Mesenchymal stem cell (in vitro differentiated cells and primary cell): ENCODE measurements around the gene EYA4.

Experiments used
- DNase-seq: peaks from one replicate; pipeline ENCODE4 v3.0.0-alpha.2; 2013
- H2AFZ ChIP-seq: one replicate; pipeline ENCODE4 v1.6.1; 2013; ENCODE audit warnings: low read depth, mild to moderate bottlenecking, control low read depth, inconsistent platforms, low read length, moderate library complexity
- H2AK5ac ChIP-seq: 2 replicates; pipeline ENCODE4 v1.6.1; 2013; ENCODE audit warnings: low read length, moderate library complexity, mild to moderate bottlenecking, inconsistent platforms; ENCODE audit not compliant: severe bottlenecking
- H2BK120ac ChIP-seq: one replicate; pipeline ENCODE4 v1.6.1; 2013; ENCODE audit warnings: low read depth, mild to moderate bottlenecking, inconsistent platforms, low read length, moderate library complexity
- H2BK12ac ChIP-seq, 2 experiments: one replicate each; pipeline ENCODE4 v1.6.1; 2013; ENCODE audit warnings: inconsistent platforms in 2 of 2, low read length in 2 of 2, mild to moderate bottlenecking in 2 of 2, moderate library complexity in 2 of 2, control low read depth in 1 of 2
- H2BK15ac ChIP-seq: one replicate; pipeline ENCODE4 v1.6.1; 2013; ENCODE audit warnings: mild to moderate bottlenecking, low read depth, inconsistent platforms; ENCODE audit not compliant: poor library complexity, severe bottlenecking
- H2BK5ac ChIP-seq: 2 replicates; pipeline ENCODE4 v1.6.1; 2013; ENCODE audit warnings: low read depth, mild to moderate bottlenecking, low read length, control low read depth, inconsistent platforms; ENCODE audit not compliant: poor library complexity, severe bottlenecking
- H3K14ac ChIP-seq, 2 experiments: one replicate each; pipeline ENCODE4 v1.6.1; 2013; ENCODE audit warnings: inconsistent platforms in 2 of 2, low read length in 2 of 2, control low read depth in 1 of 2, mild to moderate bottlenecking in 1 of 2, moderate library complexity in 1 of 2
- H3K18ac ChIP-seq, 2 experiments: one replicate each; pipeline ENCODE4 v1.6.1; 2013; ENCODE audit warnings: inconsistent platforms in 2 of 2, low read length in 2 of 2, control low read depth in 1 of 2, low read depth in 1 of 2, mild to moderate bottlenecking in 1 of 2
- H3K23ac ChIP-seq, 2 experiments: one replicate each; pipeline ENCODE4 v1.6.1; 2013; ENCODE audit warnings: inconsistent platforms in 2 of 2, low read length in 2 of 2, mild to moderate bottlenecking in 2 of 2, moderate library complexity in 2 of 2, control low read depth in 1 of 2
- H3K27ac ChIP-seq: 2 replicates; pipeline ENCODE4 v1.5.1; 2013; ENCODE audit warnings: mild to moderate bottlenecking, moderate library complexity, low read length, control low read depth, inconsistent platforms; ENCODE audit not compliant: poor library complexity, severe bottlenecking
- H3K27me3 ChIP-seq, 2 experiments: 2 replicates each; pipeline versions ENCODE4 v1.6.1 to v1.7.0; 2013; ENCODE audit warnings: low read length in 2 of 2, mild to moderate bottlenecking in 2 of 2, moderate library complexity in 2 of 2, control low read depth in 1 of 2, inconsistent platforms in 1 of 2; ENCODE audit not compliant: control insufficient read depth in 1 of 2, insufficient read depth in 1 of 2
- H3K36me3 ChIP-seq, 2 experiments: 2 replicates each; pipeline versions ENCODE4 v1.6.1 to v1.7.0; 2013; ENCODE audit warnings: low read length in 2 of 2, control low read depth in 1 of 2, inconsistent platforms in 1 of 2, low read depth in 1 of 2, mild to moderate bottlenecking in 1 of 2; ENCODE audit not compliant: insufficient read depth in 2 of 2, control insufficient read depth in 1 of 2
- H3K4ac ChIP-seq, 2 experiments: one replicate each; pipeline ENCODE4 v1.6.1; 2013; ENCODE audit warnings: inconsistent platforms in 2 of 2, low read length in 2 of 2, mild to moderate bottlenecking in 2 of 2, moderate library complexity in 2 of 2, control low read depth in 1 of 2, low read depth in 1 of 2
- H3K4me1 ChIP-seq: 2 replicates; pipeline ENCODE4 v1.6.1; 2013; ENCODE audit warnings: low read depth, low read length, control low read depth; ENCODE audit not compliant: control insufficient read depth, insufficient read depth
- H3K4me2 ChIP-seq: 2 replicates; pipeline ENCODE4 v1.6.1; 2013; ENCODE audit warnings: low read length, mild to moderate bottlenecking, inconsistent platforms; ENCODE audit not compliant: poor library complexity, severe bottlenecking
- H3K4me3 ChIP-seq, 2 experiments: 2 replicates each; pipeline versions ENCODE4 v1.5.1 to v1.7.0; 2013; ENCODE audit warnings: low read length in 2 of 2, mild to moderate bottlenecking in 2 of 2, control low read depth in 1 of 2, low read depth in 1 of 2; ENCODE audit not compliant: insufficient read depth in 1 of 2
- H3K79me1 ChIP-seq: replicated peaks from 2 replicates; pipeline ENCODE4 v1.6.1; 2013; ENCODE audit warnings: mild to moderate bottlenecking, control low read depth, low read length, inconsistent platforms; ENCODE audit not compliant: poor library complexity, severe bottlenecking
- H3K9ac ChIP-seq: 2 replicates; pipeline ENCODE4 v1.7.0; 2013; ENCODE audit warnings: mild to moderate bottlenecking, low read length, moderate library complexity
- H3K9me3 ChIP-seq: 2 replicates; pipeline ENCODE4 v1.7.0; 2013; ENCODE audit warnings: mild to moderate bottlenecking, low read length; ENCODE audit not compliant: control insufficient read depth
- H4K8ac ChIP-seq: one replicate; pipeline ENCODE4 v1.6.1; 2013; ENCODE audit warnings: inconsistent platforms, mild to moderate bottlenecking, low read length, moderate library complexity
- H4K91ac ChIP-seq: one replicate; pipeline ENCODE4 v1.6.1; 2013; ENCODE audit warnings: mild to moderate bottlenecking, low read length, inconsistent platforms
- WGBS: methylation state at CpG from one replicate; pipeline ENCODE4 v1.1.7; 2013; ENCODE audit warnings: mixed read lengths; 5-methylcytosine and 5-hydroxymethylcytosine counted together

The EYA4 gene

DNA sequence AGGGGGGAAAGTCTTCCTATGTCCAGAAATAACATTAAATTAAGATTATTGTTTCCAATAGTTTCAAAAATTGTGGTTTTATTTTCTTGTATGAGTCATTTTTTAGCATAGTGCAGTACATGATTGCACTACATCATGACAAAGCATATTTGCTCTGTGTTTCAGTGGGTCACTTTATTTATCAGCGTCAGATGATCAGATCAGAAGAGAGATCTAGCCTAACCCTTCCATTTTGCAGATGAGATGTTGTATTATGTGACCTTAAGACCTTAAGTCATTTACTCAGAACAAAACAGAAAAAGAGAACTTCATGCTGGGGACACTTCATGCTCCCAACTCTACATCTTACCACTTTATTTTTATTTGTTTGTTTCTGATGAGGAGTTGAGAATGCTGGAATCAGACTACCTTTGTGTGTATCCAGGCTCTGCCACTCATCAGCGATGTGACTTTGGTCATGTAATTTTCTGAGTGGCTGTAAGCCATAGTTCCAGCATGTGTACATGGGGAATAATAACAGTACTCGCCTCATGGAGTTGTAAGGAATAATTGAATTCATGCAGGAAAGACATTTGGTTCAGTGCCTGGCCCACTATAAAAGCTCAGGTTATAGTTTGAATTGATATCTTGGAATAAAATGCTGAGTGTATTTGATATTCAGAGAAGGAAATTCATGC lies 13.5 kb downstream of the EYA4 start:
- no peak overlapping the region for H3K14ac ChIP-seq
- H2AFZ ChIP-seq, result no peak overlapping the region
- 87% methylated on average over 2 of the region's 3 CpGs for WGBS
- no peaks in the 10 kb centered on the region for H3K9me3 ChIP-seq
- H2BK5ac ChIP-seq, result no peak overlapping the region
- no peak overlapping the region for H3K4me2 ChIP-seq
- no peaks in the 10 kb centered on the region for H3K4me1 ChIP-seq
- H3K27ac ChIP-seq, result no peak overlapping the region
- H3K18ac ChIP-seq, result no peak overlapping the region
- DNase-seq, result peak; percentile 31
- no peak overlapping the region for H3K4me3 ChIP-seq
- no peak overlapping the region for H2BK120ac ChIP-seq
- H3K4ac ChIP-seq, result no peak overlapping the region
- H3K36me3 ChIP-seq, result no peaks in the 10 kb centered on the region
- H3K79me1 ChIP-seq, result no peaks in the 10 kb centered on the region
- H4K8ac ChIP-seq, result no peak overlapping the region
- no peak overlapping the region for H2AK5ac ChIP-seq
- peak overlapping the region; percentile 77 for H3K9ac ChIP-seq
- H3K27me3 ChIP-seq, result peaks cover 0 to 6% of the 10 kb centered on the region in 2 experiments
- H2BK12ac ChIP-seq, result no peak overlapping the region
- H3K23ac ChIP-seq, result no peak overlapping the region
- no peak overlapping the region for H2BK15ac ChIP-seq
- H4K91ac ChIP-seq, result no peak overlapping the region

- H3K27me3 ChIP-seq, result peaks cover 4 to 5% of the 10 kb centered on the region in 2 experiments
- no peak overlapping the region for H4K8ac ChIP-seq
- H3K79me1 ChIP-seq, result no peaks in the 10 kb centered on the region
- no peak overlapping the region for H2AK5ac ChIP-seq
- DNase-seq, result no peak
- no peak overlapping the region for H2BK5ac ChIP-seq
- no peak overlapping the region for H3K18ac ChIP-seq
- no peak overlapping the region for H4K91ac ChIP-seq
- no peaks in the 10 kb centered on the region for H3K4me1 ChIP-seq
- no peaks in the 10 kb centered on the region for H3K36me3 ChIP-seq
- H2BK12ac ChIP-seq, result no peak overlapping the region
- no peak overlapping the region for H3K4ac ChIP-seq
- H2BK120ac ChIP-seq, result no peak overlapping the region
- H3K4me3 ChIP-seq, result no peak overlapping the region
- no peak overlapping the region for H3K23ac ChIP-seq
- 17% methylated on average over 2 of the region's 5 CpGs for WGBS
- no peak overlapping the region for H3K4me2 ChIP-seq
- H3K9ac ChIP-seq, result no peak overlapping the region
- no peak overlapping the region for H3K27ac ChIP-seq
- no peak overlapping the region for H2BK15ac ChIP-seq
- H3K14ac ChIP-seq, result no peak overlapping the region
- no peak overlapping the region for H2AFZ ChIP-seq
- no peaks in the 10 kb centered on the region for H3K9me3 ChIP-seq
Measured at GRCh38 chr6:133257545-133258105, 16.5 kb downstream of the EYA4 start.

GRCh38 chr6:133259561-133259960 lies 18.4 kb downstream of the EYA4 start:
- H3K23ac ChIP-seq, result no peak overlapping the region
- no peak overlapping the region for H4K91ac ChIP-seq
- H3K4me1 ChIP-seq, result no peaks in the 10 kb centered on the region
- H3K27ac ChIP-seq, result no peak overlapping the region
- H2BK12ac ChIP-seq, result no peak overlapping the region
- H2AFZ ChIP-seq, result no peak overlapping the region
- H3K4me3 ChIP-seq, result no peak overlapping the region
- no peak overlapping the region for H2BK5ac ChIP-seq
- H3K36me3 ChIP-seq, result no peaks in the 10 kb centered on the region
- peaks cover 14 to 22% of the 10 kb centered on the region in 2 experiments for H3K27me3 ChIP-seq
- no peak overlapping the region for H3K14ac ChIP-seq
- H2BK15ac ChIP-seq, result no peak overlapping the region
- no peak overlapping the region for H4K8ac ChIP-seq
- no peak overlapping the region for H2AK5ac ChIP-seq
- no peak overlapping the region for H2BK120ac ChIP-seq
- H3K9me3 ChIP-seq, result no peaks in the 10 kb centered on the region
- H3K9ac ChIP-seq, result no peak overlapping the region
- no peaks in the 10 kb centered on the region for H3K79me1 ChIP-seq
- no peak overlapping the region for H3K18ac ChIP-seq
- no peak overlapping the region for H3K4me2 ChIP-seq
- DNase-seq, result no peak
- no peak overlapping the region for H3K4ac ChIP-seq

DNA sequence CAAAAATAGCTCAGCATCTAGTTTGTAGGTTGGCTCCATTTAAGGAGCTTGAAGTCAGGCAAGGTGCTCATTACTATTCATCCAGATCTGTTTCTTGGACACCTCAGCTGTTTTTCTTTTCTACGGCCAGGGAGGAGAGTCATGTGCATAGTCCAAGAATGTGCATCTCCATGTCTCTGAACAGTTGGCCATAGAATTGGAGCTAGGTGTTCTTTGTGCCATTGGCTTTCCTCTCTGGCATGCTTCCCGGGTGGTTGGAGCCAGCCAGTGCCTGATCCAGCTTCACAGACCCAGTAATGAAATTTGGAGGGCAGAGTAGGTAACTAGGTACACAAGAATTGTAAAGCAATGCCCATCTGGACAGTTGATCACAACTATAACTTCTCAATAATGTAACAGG lies 21.6 kb downstream of the EYA4 start:
- H3K79me1 ChIP-seq, result no peaks in the 10 kb centered on the region
- H3K4ac ChIP-seq, result no peak overlapping the region
- WGBS, result 79% methylated on average over 2 of the region's 2 CpGs
- H3K14ac ChIP-seq, result no peak overlapping the region
- H3K27ac ChIP-seq, result no peak overlapping the region
- H3K4me1 ChIP-seq, result no peaks in the 10 kb centered on the region
- H2BK15ac ChIP-seq, result no peak overlapping the region
- no peak overlapping the region for H2AK5ac ChIP-seq
- no peak overlapping the region for H3K18ac ChIP-seq
- H3K23ac ChIP-seq, result no peak overlapping the region
- H3K4me2 ChIP-seq, result no peak overlapping the region
- H3K4me3 ChIP-seq, result no peak overlapping the region
- H2AFZ ChIP-seq, result no peak overlapping the region
- peaks cover 16 to 22% of the 10 kb centered on the region in 2 experiments for H3K27me3 ChIP-seq
- no peaks in the 10 kb centered on the region for H3K9me3 ChIP-seq
- H2BK120ac ChIP-seq, result no peak overlapping the region
- no peaks in the 10 kb centered on the region for H3K36me3 ChIP-seq
- H3K9ac ChIP-seq, result no peak overlapping the region
- H4K8ac ChIP-seq, result no peak overlapping the region
- H4K91ac ChIP-seq, result no peak overlapping the region
- H2BK12ac ChIP-seq, result no peak overlapping the region
- DNase-seq, result no peak
- H2BK5ac ChIP-seq, result no peak overlapping the region
